ENCODE measurements around the gene DFFB. TPM values are rescaled to one million over a fixed set of nuclear protein-coding genes. Genes with fewer than 3 reads are reported as not detected.

Gene DFFB
- total RNA-seq, 1 donor from 2014 or later = 11.3 TPM

GRCh38 chr1:3896396-3897000 lies 39.2 kb downstream of the DFFB start:
- no peak overlapping the region for H3K27ac Mint-ChIP-seq (ENCODE audit: unreplicated experiment)
- no peaks in the 10 kb centered on the region for H3K9me3 Mint-ChIP-seq

DNA sequence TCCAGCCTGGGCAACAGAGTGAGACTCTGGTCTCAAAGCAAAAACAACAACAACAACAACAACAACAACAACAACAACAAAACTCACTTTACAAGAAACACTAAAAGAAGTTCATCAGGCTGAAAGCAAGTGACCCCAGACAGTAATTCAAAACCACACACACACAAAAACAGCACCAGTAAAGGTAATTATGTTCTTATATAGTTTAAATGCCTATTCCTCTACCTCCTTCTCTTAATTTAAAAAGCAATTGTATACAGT lies 41.1 kb downstream of the DFFB start:
- no peaks in the 10 kb centered on the region for H3K27me3 Mint-ChIP-seq (ENCODE audit: low read depth)
- TF ChIP-seq, protein P1, sequence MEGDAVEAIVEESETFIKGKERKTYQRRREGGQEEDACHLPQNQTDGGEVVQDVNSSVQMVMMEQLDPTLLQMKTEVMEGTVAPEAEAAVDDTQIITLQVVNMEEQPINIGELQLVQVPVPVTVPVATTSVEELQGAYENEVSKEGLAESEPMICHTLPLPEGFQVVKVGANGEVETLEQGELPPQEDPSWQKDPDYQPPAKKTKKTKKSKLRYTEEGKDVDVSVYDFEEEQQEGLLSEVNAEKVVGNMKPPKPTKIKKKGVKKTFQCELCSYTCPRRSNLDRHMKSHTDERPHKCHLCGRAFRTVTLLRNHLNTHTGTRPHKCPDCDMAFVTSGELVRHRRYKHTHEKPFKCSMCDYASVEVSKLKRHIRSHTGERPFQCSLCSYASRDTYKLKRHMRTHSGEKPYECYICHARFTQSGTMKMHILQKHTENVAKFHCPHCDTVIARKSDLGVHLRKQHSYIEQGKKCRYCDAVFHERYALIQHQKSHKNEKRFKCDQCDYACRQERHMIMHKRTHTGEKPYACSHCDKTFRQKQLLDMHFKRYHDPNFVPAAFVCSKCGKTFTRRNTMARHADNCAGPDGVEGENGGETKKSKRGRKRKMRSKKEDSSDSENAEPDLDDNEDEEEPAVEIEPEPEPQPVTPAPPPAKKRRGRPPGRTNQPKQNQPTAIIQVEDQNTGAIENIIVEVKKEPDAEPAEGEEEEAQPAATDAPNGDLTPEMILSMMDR (conservative IDR thresholded peaks at IDR 0.05) = no peak
- peaks cover 4% of the 10 kb centered on the region for H3K36me3 Mint-ChIP-seq (ENCODE audit: low read depth)
- H3K4me1 Mint-ChIP-seq = peaks cover 24% of the 10 kb centered on the region
- DNase-seq (ENCODE audit: low read depth, low spot score) = no peak
- no peaks in the 10 kb centered on the region for H3K9me3 Mint-ChIP-seq
- peak overlapping the region; percentile 99 for H3K4me3 Mint-ChIP-seq
- H3K27ac Mint-ChIP-seq (ENCODE audit: unreplicated experiment) = no peak overlapping the region

More at GRCh38 chr1:3896396-3897000, 39.2 kb downstream of the DFFB start:
- Mint-ChIP-seq H3K27me3 (ENCODE audit: low read depth) (no peaks in the 10 kb centered on the region), H3K4me3 (peak overlapping the region; percentile 66), H3K4me1 (peaks cover 24% of the 10 kb centered on the region), H3K36me3 (ENCODE audit: low read depth) (peaks cover 4% of the 10 kb centered on the region)
- TF ChIP-seq, protein P1 (conservative IDR thresholded peaks at IDR 0.05) = no peak
- DNase-seq (ENCODE audit: low read depth, low spot score) = no peak

GRCh38 chr1:3898994-3899753 lies 41.9 kb downstream of the DFFB start:
- TF ChIP-seq, protein P1 (conservative IDR thresholded peaks at IDR 0.05) = no peak
- Mint-ChIP-seq H3K36me3 (ENCODE audit: low read depth) (peaks cover 4% of the 10 kb centered on the region), H3K27me3 (ENCODE audit: low read depth) (no peaks in the 10 kb centered on the region), H3K4me1 (peaks cover 29% of the 10 kb centered on the region), H3K4me3 (peak overlapping the region; percentile 99), H3K9me3 (no peaks in the 10 kb centered on the region), H3K27ac (ENCODE audit: unreplicated experiment) (peak overlapping the region; percentile 90)
- DNase-seq (ENCODE audit: low read depth, low spot score) = no peak

DNA sequence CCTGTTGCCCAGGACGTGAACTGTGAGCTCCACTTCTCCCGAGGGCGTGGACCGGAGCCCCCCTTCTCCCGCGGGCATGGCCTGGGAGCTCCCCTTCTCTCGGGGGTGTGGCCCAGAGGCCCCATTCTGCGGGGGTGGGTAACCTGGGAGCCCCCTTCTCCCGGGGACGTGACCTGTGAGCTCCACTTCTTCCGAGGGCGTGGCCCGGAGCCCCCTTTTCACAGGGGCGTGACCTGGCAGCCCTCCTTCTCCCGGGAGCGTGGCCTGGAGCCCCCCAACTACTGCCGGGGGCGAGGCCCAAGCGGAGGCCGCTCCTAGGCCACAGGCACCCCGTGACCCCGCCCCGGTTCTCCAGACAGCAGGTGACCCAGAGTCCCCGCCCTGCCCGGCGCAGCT lies 42.5 kb downstream of the DFFB start:
- Mint-ChIP-seq H3K27me3 (ENCODE audit: low read depth) (no peaks in the 10 kb centered on the region), H3K4me1 (peaks cover 29% of the 10 kb centered on the region), H3K4me3 (peak overlapping the region; percentile 99), H3K27ac (ENCODE audit: unreplicated experiment) (no peak overlapping the region), H3K9me3 (no peaks in the 10 kb centered on the region), H3K36me3 (ENCODE audit: low read depth) (peaks cover 4% of the 10 kb centered on the region)
- no peak for DNase-seq (ENCODE audit: low read depth, low spot score)
- TF ChIP-seq, protein P1 (conservative IDR thresholded peaks at IDR 0.05) = peak; percentile 27

DNA sequence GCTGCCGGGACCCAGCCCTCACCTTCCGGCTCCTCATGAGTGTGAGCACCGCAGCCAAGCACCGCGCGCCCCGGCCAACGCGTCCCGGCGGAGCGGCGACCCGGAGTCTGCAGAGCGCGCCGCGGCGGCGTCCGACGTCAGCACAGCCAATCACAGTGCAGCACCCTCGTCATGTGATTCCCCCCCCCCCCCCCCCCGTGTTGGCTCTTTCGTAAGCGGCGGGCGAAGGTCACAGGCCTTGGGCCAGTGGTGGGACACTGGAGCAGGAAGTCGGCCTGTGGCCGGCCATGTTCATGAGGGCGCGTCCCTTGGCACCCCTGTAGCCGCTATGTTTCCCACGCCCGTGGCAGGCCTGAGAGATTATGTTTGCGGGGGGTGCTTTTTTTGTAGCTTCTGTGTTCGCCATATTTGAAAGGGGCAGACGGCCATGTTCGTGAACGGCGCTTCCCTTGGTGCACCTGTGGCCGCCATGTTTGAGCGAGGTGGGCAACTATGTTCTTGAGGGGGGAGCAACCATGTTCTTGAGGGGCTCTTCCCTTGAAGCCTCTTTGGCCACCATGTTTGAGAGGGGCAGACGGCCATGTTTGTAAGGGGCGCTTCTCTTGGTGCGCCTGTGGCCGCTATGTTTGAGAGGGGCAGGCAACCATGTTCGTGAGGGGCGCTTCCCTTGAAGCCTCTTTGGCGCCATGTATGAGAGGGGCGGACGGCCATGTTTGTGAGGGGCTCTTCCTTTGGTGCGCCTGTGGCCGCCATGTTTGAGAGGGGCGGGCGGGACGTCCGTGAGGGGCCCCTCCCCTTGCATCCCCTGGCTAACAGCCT lies 43.1 kb downstream of the DFFB start, which contains the start of gene C1orf174:
TSS of gene C1orf174 (minus strand) at position 123 of the 819 bp plus-strand sequence. CDS start at position 37, 86 bp downstream.
- Mint-ChIP-seq H3K27me3 (ENCODE audit: low read depth) (no peaks in the 10 kb centered on the region), H3K36me3 (ENCODE audit: low read depth) (peaks cover 4% of the 10 kb centered on the region), H3K4me3 (peak within 1 kb of the TSS; percentile 99), H3K27ac (ENCODE audit: unreplicated experiment) (peak within 1 kb of the TSS; percentile 99), H3K4me1 (peaks cover 29% of the 10 kb centered on the region), H3K9me3 (no peaks in the 10 kb centered on the region)
- TF ChIP-seq, protein P1 (conservative IDR thresholded peaks at IDR 0.05) = no peak
- DNase-seq (ENCODE audit: low read depth, low spot score) = peak; percentile 88

Data from neural crest cell (in vitro differentiated cells).